ENCODE data around the gene RIN2. TPM values are rescaled to one million over a fixed set of nuclear protein-coding genes. Genes with fewer than 3 reads are reported as not detected.
"Not testable (repeated sequence)": the region's sequence is repeated elsewhere in the genome, so short reads cannot be mapped to it uniquely, and the experiment has no call there.

RIN2 gene
- total RNA-seq, 2 donors from 2014 or later: 82.0 to 105 TPM

GRCh38 chr20:19747903-19748302 is 10.2 kb upstream of the RIN2 start:
- intact Hi-C loops (cut with DNase I): no loop called here
- Histone ChIP-seq H3K4me3 (no peak overlapping the region), H3K27ac (no peak overlapping the region), H3K9ac (ENCODE audit: low read depth in 2 of 2, low read length in 2 of 2) (no peak overlapping the region), H3K36me3 (no peaks in the 10 kb centered on the region), H3K4me1 (no peaks in the 10 kb centered on the region), H3K9me3 (no peaks in the 10 kb centered on the region), H3K27me3 (no peaks in the 10 kb centered on the region)
- no peak for TF ChIP-seq CTCF (IDR thresholded peaks at IDR 0.05)
- no peak for DNase-seq

- Histone ChIP-seq H3K9me3 (no peaks in the 10 kb centered on the region), H3K27ac (no peak overlapping the region), H3K4me3 (no peak overlapping the region), H3K9ac (ENCODE audit: low read depth in 2 of 2, low read length in 2 of 2) (no peak overlapping the region), H3K4me1 (no peaks in the 10 kb centered on the region), H3K27me3 (no peaks in the 10 kb centered on the region), H3K36me3 (no peaks in the 10 kb centered on the region)
- no peak for DNase-seq
- TF ChIP-seq CTCF (IDR thresholded peaks at IDR 0.05): no peak
- intact Hi-C loops (cut with DNase I): no loop called here
Observed at GRCh38 chr20:19748681-19749080, 9.4 kb upstream of the RIN2 start.

GRCh38 chr20:19749618-19750071 is 8.4 kb upstream of the RIN2 start:
- no peak overlapping the region for H3K4me3 ChIP-seq
- TF ChIP-seq CTCF (IDR thresholded peaks at IDR 0.05): no peak
- intact Hi-C loops (cut with DNase I): no loop called here
- H3K9ac ChIP-seq (ENCODE audit: low read depth in 2 of 2, low read length in 2 of 2): no peak overlapping the region
- H3K9me3 ChIP-seq: no peaks in the 10 kb centered on the region
- H3K36me3 ChIP-seq: no peaks in the 10 kb centered on the region
- H3K27ac ChIP-seq: no peak overlapping the region
- no peaks in the 10 kb centered on the region for H3K4me1 ChIP-seq
- no peaks in the 10 kb centered on the region for H3K27me3 ChIP-seq
- DNase-seq: no peak

- intact Hi-C loops (cut with DNase I): no loop called here
- H3K27me3 ChIP-seq: no peaks in the 10 kb centered on the region
- H3K9me3 ChIP-seq: no peaks in the 10 kb centered on the region
- no peak overlapping the region for H3K4me3 ChIP-seq
- peak overlapping the region in 1 of 2 donors; percentile 73 for H3K9ac ChIP-seq (ENCODE audit: low read depth in 2 of 2, low read length in 2 of 2)
- DNase-seq: peak; percentile 16
- H3K4me1 ChIP-seq: no peaks in the 10 kb centered on the region
- peak overlapping the region; percentile 74 for H3K27ac ChIP-seq
- TF ChIP-seq CTCF (IDR thresholded peaks at IDR 0.05): no peak
- H3K36me3 ChIP-seq: no peaks in the 10 kb centered on the region
Observed at GRCh38 chr20:19750101-19750606, 7.9 kb upstream of the RIN2 start.

- no peaks in the 10 kb centered on the region for H3K27me3 ChIP-seq
- peak overlapping the region; percentile 74 for H3K27ac ChIP-seq
- TF ChIP-seq CTCF (IDR thresholded peaks at IDR 0.05): no peak
- DNase-seq: peak; percentile 68
- H3K36me3 ChIP-seq: no peaks in the 10 kb centered on the region
- no peaks in the 10 kb centered on the region for H3K9me3 ChIP-seq
- intact Hi-C loops (cut with DNase I): no loop called here
- no peaks in the 10 kb centered on the region for H3K4me1 ChIP-seq
- H3K4me3 ChIP-seq: no peak overlapping the region
- H3K9ac ChIP-seq (ENCODE audit: low read depth in 2 of 2, low read length in 2 of 2): peak overlapping the region in 1 of 2 donors; percentile 73
Observed at GRCh38 chr20:19750907-19751636, 7.0 kb upstream of the RIN2 start.

GRCh38 chr20:19754201-19754600 is 3.9 kb upstream of the RIN2 start:
- DNase-seq; H3K27ac ChIP-seq; H3K4me1 ChIP-seq; H3K4me3 ChIP-seq; intact Hi-C loops (cut with DNase I); H3K9me3 ChIP-seq; H3K9ac ChIP-seq (ENCODE audit: low read depth in 2 of 2, low read length in 2 of 2); H3K36me3 ChIP-seq; H3K27me3 ChIP-seq: not testable (repeated sequence)
